ENCODE data around the gene ACTL6B. TPM values are rescaled to one million over a fixed set of nuclear protein-coding genes. Genes with fewer than 3 reads are reported as not detected.

ACTL6B gene
- total RNA-seq, result not detected in 2 replicates

GRCh38 chr7:100655908-100656674 is at the start of gene ACTL6B:
TSS of gene ACTL6B (minus strand) at chr7:100656448. CDS start at chr7:100656354, 94 bp downstream.

GRCh38 chr7:100694098-100694745 is 38.0 kb upstream of the ACTL6B start, which contains the start of gene GIGYF1:
TSS of gene GIGYF1 (minus strand) at chr7:100694250. CDS start at chr7:100688238, 6,012 bp downstream.

DNA sequence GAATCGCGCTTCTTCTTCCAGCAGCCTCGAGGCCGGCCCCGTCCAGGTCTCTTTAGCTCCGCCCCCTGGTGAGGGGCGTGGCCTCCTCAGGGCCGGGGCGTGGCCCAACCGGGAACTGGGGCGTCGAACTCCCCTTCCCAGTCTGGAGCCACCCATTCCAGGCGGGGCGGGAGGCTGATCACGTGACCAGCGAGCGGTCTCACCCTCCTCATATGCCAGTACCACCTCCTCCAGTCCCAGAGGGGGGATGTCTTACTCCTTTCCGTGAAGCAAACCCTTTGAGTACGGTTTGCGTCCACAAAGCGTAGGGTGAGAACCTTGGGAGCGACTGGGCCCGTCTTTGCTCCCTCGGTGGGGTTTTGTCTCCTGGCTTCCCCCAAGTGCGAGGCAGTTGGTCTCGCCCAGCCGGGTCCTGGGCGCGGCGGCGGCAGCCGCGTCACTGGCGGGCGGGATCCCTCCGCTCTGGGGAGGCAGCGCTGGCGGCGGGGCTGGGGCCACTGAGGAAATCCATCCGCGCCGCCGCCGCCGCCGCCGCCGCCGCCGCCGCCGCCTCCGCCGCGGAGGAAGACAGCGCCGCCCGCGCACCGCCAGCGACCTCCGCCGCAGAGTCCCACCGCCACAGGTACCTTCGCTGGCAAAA is 17.2 kb upstream of the ACTL6B start, which contains the start of gene GNB2:
GNB2 (plus strand) TSS at position 439 of the 640 bp plus-strand sequence. CDS start 2,526 bp downstream, outside the sequence.

GRCh38 chr7:100641463-100641859 is 14.8 kb downstream of the ACTL6B start, which contains the start of gene TFR2:
TSS of gene TFR2 (minus strand) at chr7:100641552. CDS start at chr7:100641509, 43 bp downstream.

GRCh38 chr7:100611983-100612729 is 44.1 kb downstream of the ACTL6B start, which contains the start of gene MOSPD3:
TSS of gene MOSPD3 (plus strand) at chr7:100612540. CDS start at chr7:100612792, 252 bp downstream.

Other genes starting within 250 kb of the ACTL6B start
- gene ZCWPW1, start 227.7 kb downstream of the ACTL6B start, total RNA-seq, result 0.59 and 1.5 TPM in 2 replicates
- 36.4 and 56.1 TPM in 2 replicates for gene MEPCE, start 226.6 kb downstream of the ACTL6B start, total RNA-seq
- 10.7 and 19.2 TPM in 2 replicates for gene PPP1R35, start 220.0 kb downstream of the ACTL6B start, total RNA-seq
- 0.37 and 0.78 TPM in 2 replicates for gene SPACDR, start 192.2 kb downstream of the ACTL6B start, total RNA-seq
- gene TSC22D4, start 177.2 kb downstream of the ACTL6B start, total RNA-seq, result 27.9 and 45.0 TPM in 2 replicates
- gene NYAP1, start 172.5 kb downstream of the ACTL6B start, total RNA-seq, result 1.5 and 2.0 TPM in 2 replicates
- gene AGFG2, start 117.2 kb downstream of the ACTL6B start, total RNA-seq, result 8.8 and 19.4 TPM in 2 replicates
- 0.20 TPM in 1 of 2 replicates, not detected in the other for gene SAP25, start 82.5 kb downstream of the ACTL6B start, total RNA-seq
- 8.5 and 11.9 TPM in 2 replicates for gene LRCH4, start 70.3 kb downstream of the ACTL6B start, total RNA-seq
- 0.37 and 0.59 TPM in 2 replicates for gene FBXO24, start 70.1 kb downstream of the ACTL6B start, total RNA-seq
- 145 and 178 TPM in 2 replicates for gene PCOLCE, start 54.1 kb downstream of the ACTL6B start, total RNA-seq
- 6.3 and 7.0 TPM in 2 replicates for gene MOSPD3, start 43.9 kb downstream of the ACTL6B start, total RNA-seq
- gene TFR2, start 14.9 kb downstream of the ACTL6B start, total RNA-seq, result under 0.01 and 0.20 TPM in 2 replicates
- gene GNB2, start 17.3 kb upstream of the ACTL6B start, total RNA-seq, result 82.3 and 108 TPM in 2 replicates
- gene GIGYF1, start 37.8 kb upstream of the ACTL6B start, total RNA-seq, result 16.2 and 22.9 TPM in 2 replicates
- gene POP7, start 49.7 kb upstream of the ACTL6B start, total RNA-seq, result 52.2 and 52.8 TPM in 2 replicates
- gene EPO, start 64.0 kb upstream of the ACTL6B start, total RNA-seq, result not detected in 2 replicates
- not detected in 2 replicates for gene ZAN, start 77.1 kb upstream of the ACTL6B start, total RNA-seq
- 20.1 and 28.7 TPM in 2 replicates for gene EPHB4, start 171.1 kb upstream of the ACTL6B start, total RNA-seq
- 15.1 and 16.8 TPM in 2 replicates for gene SLC12A9, start 196.3 kb upstream of the ACTL6B start, total RNA-seq
- gene TRIP6, start 210.9 kb upstream of the ACTL6B start, total RNA-seq, result 78.6 and 82.7 TPM in 2 replicates
- 36.0 and 66.9 TPM in 2 replicates for gene SRRT, start 218.7 kb upstream of the ACTL6B start, total RNA-seq
- 7.7 and 9.2 TPM in 2 replicates for gene UFSP1, start 233.3 kb upstream of the ACTL6B start, total RNA-seq
- gene ACHE, start 239.4 kb upstream of the ACTL6B start, total RNA-seq, result under 0.01 TPM in 1 of 2 replicates, not detected in the other